Mesothelial cell of epicardium (in vitro differentiated cells): Measurements from ENCODE around the gene PLEKHD1. TPM values are rescaled to one million over a fixed set of nuclear protein-coding genes. Genes with fewer than 3 reads are reported as not detected.

ENCODE experiments used
- DNase-seq, 2 experiments: peaks; one replicate each; pipeline ENCODE4 v3.0.0; 2021; ENCODE audit warnings: low spot score in 2 of 2; ENCODE audit not compliant: unreplicated experiment in 2 of 2
- H3K27ac Mint-ChIP-seq: 2 replicates; pipeline ENCODE4 v1.8.0; 2021; ENCODE audit warnings: mixed read lengths
- H3K27me3 Mint-ChIP-seq: 2 replicates; pipeline ENCODE4 v1.8.0; 2021; ENCODE audit warnings: low read depth, mixed read lengths
- H3K36me3 Mint-ChIP-seq: 2 replicates; pipeline ENCODE4 v1.8.0; 2021; ENCODE audit warnings: mixed read lengths
- H3K4me1 Mint-ChIP-seq: 2 replicates; pipeline ENCODE4 v1.8.0; 2021; ENCODE audit warnings: mixed read lengths
- H3K4me3 Mint-ChIP-seq: 2 replicates; pipeline ENCODE4 v1.8.0; 2021; ENCODE audit warnings: mild to moderate bottlenecking, moderate library complexity, mixed read lengths
- H3K9me3 Mint-ChIP-seq: 2 replicates; pipeline ENCODE4 v1.8.0; 2021; ENCODE audit warnings: mixed read lengths
- CTCF ChIP-seq: fragments of 200-600 bp; sonication (generic); IDR thresholded peaks from one replicate; pipeline ENCODE4 v1.5.0; 2021; ENCODE audit warnings: antibody characterized with exemption; ENCODE audit not compliant: unreplicated experiment
- total RNA-seq: library from RNA; stranded (reverse); gene quantifications from 3 replicates; pipeline ENCODE4 v1.2.1, GENCODE V29; 2021

PLEKHD1 gene
- total RNA-seq, 1 donor from 2014 or later = 0.20 TPM

GRCh38 chr14:69479696-69480095 is 4.8 kb upstream of the PLEKHD1 start:
- H3K36me3 Mint-ChIP-seq = no peaks in the 10 kb centered on the region
- peaks cover 7% of the 10 kb centered on the region for H3K4me1 Mint-ChIP-seq
- DNase-seq = no peak
- TF ChIP-seq CTCF = no peak
- peaks cover 53% of the 10 kb centered on the region for H3K27me3 Mint-ChIP-seq
- no peak overlapping the region for H3K27ac Mint-ChIP-seq
- no peaks in the 10 kb centered on the region for H3K9me3 Mint-ChIP-seq
- H3K4me3 Mint-ChIP-seq = no peak overlapping the region

- Mint-ChIP-seq H3K4me3 (no peak overlapping the region), H3K4me1 (peaks cover 7% of the 10 kb centered on the region), H3K27ac (no peak overlapping the region), H3K9me3 (no peaks in the 10 kb centered on the region), H3K27me3 (peaks cover 57% of the 10 kb centered on the region), H3K36me3 (no peaks in the 10 kb centered on the region)
- DNase-seq = no peak
- no peak for TF ChIP-seq CTCF
Measured at GRCh38 chr14:69480136-69480535, 4.4 kb upstream of the PLEKHD1 start.

GRCh38 chr14:69481815-69482568 is 2.5 kb upstream of the PLEKHD1 start:
- Mint-ChIP-seq H3K27ac (no peak overlapping the region), H3K4me3 (no peak overlapping the region), H3K9me3 (no peaks in the 10 kb centered on the region), H3K27me3 (peaks cover 74% of the 10 kb centered on the region), H3K36me3 (no peaks in the 10 kb centered on the region), H3K4me1 (peaks cover 10% of the 10 kb centered on the region)
- no peak for TF ChIP-seq CTCF
- DNase-seq = no peak

- Mint-ChIP-seq H3K9me3 (no peaks in the 10 kb centered on the region), H3K4me3 (peak overlapping the region; percentile 74), H3K27ac (no peak overlapping the region), H3K36me3 (no peaks in the 10 kb centered on the region), H3K27me3 (peaks cover 81% of the 10 kb centered on the region), H3K4me1 (peaks cover 10% of the 10 kb centered on the region)
- TF ChIP-seq CTCF = no peak
- DNase-seq = peak in 1 of 2 experiments; percentile 59
Measured at GRCh38 chr14:69483765-69484443, 624 bp upstream of the PLEKHD1 start.

- no peak overlapping the region for H3K27ac Mint-ChIP-seq
- H3K36me3 Mint-ChIP-seq = no peaks in the 10 kb centered on the region
- peaks cover 10% of the 10 kb centered on the region for H3K4me1 Mint-ChIP-seq
- H3K9me3 Mint-ChIP-seq = no peaks in the 10 kb centered on the region
- peaks cover 76% of the 10 kb centered on the region for H3K27me3 Mint-ChIP-seq
- no peak for TF ChIP-seq CTCF
- no peak for DNase-seq
- peak overlapping the region; percentile 26 for H3K4me3 Mint-ChIP-seq
Measured at GRCh38 chr14:69485315-69485660, 760 bp downstream of the PLEKHD1 start.
